CD14-positive monocyte (primary cell): ENCODE measurements around the gene APBA2. TPM values are rescaled to one million over a fixed set of nuclear protein-coding genes. Genes with fewer than 3 reads are reported as not detected.
A peak's percentile ranks its signal among the peaks of the same experiment; 100 is the strongest.

Experiments
- DNase-seq, 3 donors: peaks; one replicate each; pipeline ENCODE4 v3.0.0-alpha.2; 2011 to 2022
- H2AFZ ChIP-seq: 2 replicates; pipeline ENCODE4 v1.6.0; 2012; ENCODE audit warnings: mild to moderate bottlenecking, low read depth, low read length, inconsistent platforms; ENCODE audit not compliant: insufficient read depth, poor library complexity, severe bottlenecking
- H3K27ac ChIP-seq, 2 donors: 1 replicate in 1 of 2; 2 replicates in 1 of 2; pipeline ENCODE4 v1.5.1; 2012 to 2013; ENCODE audit warnings: low read length in 2 of 2, control low read depth in 1 of 2, inconsistent platforms in 1 of 2, low read depth in 1 of 2, mild to moderate bottlenecking in 1 of 2
- H3K27me3 ChIP-seq, 2 donors: one replicate each; pipeline versions ENCODE4 v1.6.0 to v1.6.1; 2011 to 2013; ENCODE audit warnings: low read length in 2 of 2; ENCODE audit not compliant: control insufficient read depth in 2 of 2, insufficient read depth in 2 of 2
- H3K36me3 ChIP-seq, 2 donors: replicated peaks in 1 of 2; 1 replicate in 1 of 2; 2 replicates in 1 of 2; pipeline versions ENCODE4 v1.5.1 to v1.6.1; 2012 to 2013; ENCODE audit warnings: low read length in 2 of 2, control low read depth in 1 of 2, inconsistent platforms in 1 of 2, mild to moderate bottlenecking in 1 of 2; ENCODE audit not compliant: insufficient read depth in 2 of 2, control insufficient read depth in 1 of 2
- H3K4me1 ChIP-seq, 2 donors: 1 replicate in 1 of 2; 2 replicates in 1 of 2; pipeline versions ENCODE4 v1.5.1 to v1.6.1; 2012 to 2013; ENCODE audit warnings: low read length in 2 of 2, control low read depth in 1 of 2, inconsistent platforms in 1 of 2, mild to moderate bottlenecking in 1 of 2, moderate library complexity in 1 of 2; ENCODE audit not compliant: insufficient read depth in 2 of 2, control insufficient read depth in 1 of 2
- H3K4me2 ChIP-seq: replicated peaks from 2 replicates; pipeline ENCODE3; 2012; ENCODE audit warnings: low read length, moderate library complexity, mild to moderate bottlenecking; ENCODE audit not compliant: poor library complexity, severe bottlenecking; ENCODE audit errors: extremely low read depth
- H3K4me3 ChIP-seq, 3 experiments: fragments of 200-600 bp in 1 of 3; sonication (generic) in 1 of 3; replicated peaks in 1 of 3; 1 replicate in 2 of 3; 2 replicates in 1 of 3; pipeline ENCODE4 v1.5.1; 2011 to 2013; ENCODE audit warnings: low read length in 3 of 3, mild to moderate bottlenecking in 3 of 3, control low read depth in 2 of 3, low read depth in 2 of 3, inconsistent platforms in 1 of 3, moderate library complexity in 1 of 3
- H3K79me2 ChIP-seq: 2 replicates; pipeline ENCODE4 v1.6.0; 2012; ENCODE audit warnings: mild to moderate bottlenecking, control low read depth, inconsistent platforms, low read length, moderate library complexity; ENCODE audit not compliant: insufficient read depth
- H3K9ac ChIP-seq: 2 replicates; pipeline ENCODE4 v1.6.0; 2017; ENCODE audit warnings: low read length, mild to moderate bottlenecking; ENCODE audit not compliant: insufficient read depth, poor library complexity, severe bottlenecking
- H3K9me3 ChIP-seq, 2 donors: replicated peaks in 1 of 2; 1 replicate in 1 of 2; 2 replicates in 1 of 2; pipeline versions ENCODE4 v1.5.1 to v1.6.1; 2012 to 2013; ENCODE audit warnings: low read length in 2 of 2, control low read depth in 1 of 2; ENCODE audit not compliant: control insufficient read depth in 1 of 2, insufficient read depth in 1 of 2
- H4K20me1 ChIP-seq: 2 replicates; pipeline ENCODE4 v1.6.0; 2012; ENCODE audit warnings: mild to moderate bottlenecking, low read length, control low read depth, moderate library complexity; ENCODE audit not compliant: insufficient read depth
- H3K27ac Mint-ChIP-seq, 7 donors: one replicate each; pipeline ENCODE4 v1.8.0; 2020; ENCODE audit warnings: mild to moderate bottlenecking in 7 of 7, mixed read lengths in 7 of 7, moderate library complexity in 6 of 7, inconsistent platforms in 2 of 7
- H3K27me3 Mint-ChIP-seq, 3 donors: one replicate each; pipeline ENCODE4 v1.8.0; 2021 to 2022; ENCODE audit warnings: low read depth in 3 of 3, mild to moderate bottlenecking in 3 of 3, mixed read lengths in 3 of 3, moderate library complexity in 3 of 3, inconsistent platforms in 1 of 3
- H3K36me3 Mint-ChIP-seq, 2 donors: one replicate each; pipeline ENCODE4 v1.8.0; 2020; ENCODE audit warnings: mixed read lengths in 2 of 2, inconsistent platforms in 1 of 2, mild to moderate bottlenecking in 1 of 2
- H3K4me1 Mint-ChIP-seq: one replicate; pipeline ENCODE4 v1.8.0; 2020; ENCODE audit warnings: mild to moderate bottlenecking, mixed read lengths
- H3K4me3 Mint-ChIP-seq, 2 donors: one replicate each; pipeline ENCODE4 v1.8.0; 2020; ENCODE audit warnings: mild to moderate bottlenecking in 2 of 2, mixed read lengths in 2 of 2, moderate library complexity in 1 of 2
- H3K9me3 Mint-ChIP-seq, 7 donors: one replicate each; pipeline ENCODE4 v1.8.0; 2020 to 2022; ENCODE audit warnings: mixed read lengths in 7 of 7, mild to moderate bottlenecking in 6 of 7, moderate library complexity in 6 of 7, inconsistent platforms in 2 of 7
- WGBS: methylation state at CpG from one replicate; pipeline ENCODE4 v1.1.5; 2013; ENCODE audit warnings: missing lambda C conversion rate; ENCODE audit not compliant: insufficient coverage; 5-methylcytosine and 5-hydroxymethylcytosine counted together
- intact Hi-C, 2 donors: fragments of 100-400 bp; cut with micrococcal nuclease; formaldehyde crosslinking; loops; one replicate each; pipeline versions ENCODE4 v1.15.0 to v1.15.1; 2023
- polyA plus RNA-seq, 3 donors: library from polyadenylated mRNA; depleted of rRNA in 1 of 3; unstranded in 2 of 3; stranded (reverse) in 1 of 3; fragments of 300-500 nt in 2 of 3; fragments of >200 nt in 1 of 3; fragmentation: Illumina TruSeq in 2 of 3; gene quantifications; 1 replicate in 2 of 3; 2 replicates in 1 of 3; pipeline ENCODE4 v1.2.3, GENCODE V29; 2012 to 2021
- TF ChIP-seq, protein P1 (sequence below): fragments of 200-600 bp; IDR thresholded peaks from one replicate; pipeline ENCODE4 v1.8.0; 2022; ENCODE audit warnings: antibody characterized with exemption, mild to moderate bottlenecking

The APBA2 gene
- polyA plus RNA-seq, 3 donors: 0.30 TPM; not detected in 2

DNA sequence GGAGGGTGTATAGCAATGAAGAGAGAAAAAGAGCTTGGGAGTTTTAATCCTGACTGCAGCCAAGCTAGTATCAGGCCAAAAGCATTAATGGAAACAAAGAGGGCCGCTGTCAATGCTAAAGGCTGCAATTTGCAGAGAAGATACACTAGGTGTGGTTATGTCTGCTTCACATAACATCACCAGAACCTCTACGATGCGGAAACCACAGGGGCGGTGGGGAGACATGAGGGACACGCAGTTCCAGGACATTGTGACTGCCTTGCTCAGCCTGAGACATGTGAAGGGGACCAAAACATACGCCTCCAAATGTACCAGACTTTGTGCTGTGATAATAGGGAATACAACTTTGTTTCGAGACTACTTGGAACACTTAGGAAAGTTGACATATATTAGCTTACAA lies 88.4 kb downstream of the APBA2 start:
- H3K4me3 Mint-ChIP-seq: no peak overlapping the region
- Histone ChIP-seq H3K4me3 (no peak overlapping the region), H3K9me3 (no peaks in the 10 kb centered on the region), H3K27me3 (no peaks in the 10 kb centered on the region), H2AFZ (no peak overlapping the region), H3K4me2 (no peak overlapping the region), H3K4me1 (no peaks in the 10 kb centered on the region), H4K20me1 (no peaks in the 10 kb centered on the region), H3K79me2 (no peaks in the 10 kb centered on the region), H3K27ac (no peak overlapping the region), H3K9ac (no peak overlapping the region), H3K36me3 (no peaks in the 10 kb centered on the region)
- H3K27me3 Mint-ChIP-seq: peaks cover 0 to 6% (median 2%) of the 10 kb centered on the region in 3 donors
- peaks cover 0 to 1% (median 0%) of the 10 kb centered on the region in 7 donors for H3K9me3 Mint-ChIP-seq
- no peak overlapping the region for H3K27ac Mint-ChIP-seq
- H3K36me3 Mint-ChIP-seq: no peaks in the 10 kb centered on the region
- DNase-seq: no peak
- intact Hi-C loops: no loop called here
- TF ChIP-seq, protein P1, sequence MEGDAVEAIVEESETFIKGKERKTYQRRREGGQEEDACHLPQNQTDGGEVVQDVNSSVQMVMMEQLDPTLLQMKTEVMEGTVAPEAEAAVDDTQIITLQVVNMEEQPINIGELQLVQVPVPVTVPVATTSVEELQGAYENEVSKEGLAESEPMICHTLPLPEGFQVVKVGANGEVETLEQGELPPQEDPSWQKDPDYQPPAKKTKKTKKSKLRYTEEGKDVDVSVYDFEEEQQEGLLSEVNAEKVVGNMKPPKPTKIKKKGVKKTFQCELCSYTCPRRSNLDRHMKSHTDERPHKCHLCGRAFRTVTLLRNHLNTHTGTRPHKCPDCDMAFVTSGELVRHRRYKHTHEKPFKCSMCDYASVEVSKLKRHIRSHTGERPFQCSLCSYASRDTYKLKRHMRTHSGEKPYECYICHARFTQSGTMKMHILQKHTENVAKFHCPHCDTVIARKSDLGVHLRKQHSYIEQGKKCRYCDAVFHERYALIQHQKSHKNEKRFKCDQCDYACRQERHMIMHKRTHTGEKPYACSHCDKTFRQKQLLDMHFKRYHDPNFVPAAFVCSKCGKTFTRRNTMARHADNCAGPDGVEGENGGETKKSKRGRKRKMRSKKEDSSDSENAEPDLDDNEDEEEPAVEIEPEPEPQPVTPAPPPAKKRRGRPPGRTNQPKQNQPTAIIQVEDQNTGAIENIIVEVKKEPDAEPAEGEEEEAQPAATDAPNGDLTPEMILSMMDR: no peak
- no peaks in the 10 kb centered on the region for H3K4me1 Mint-ChIP-seq
- WGBS: 100% methylated on average over 3 of the region's 7 CpGs

DNA sequence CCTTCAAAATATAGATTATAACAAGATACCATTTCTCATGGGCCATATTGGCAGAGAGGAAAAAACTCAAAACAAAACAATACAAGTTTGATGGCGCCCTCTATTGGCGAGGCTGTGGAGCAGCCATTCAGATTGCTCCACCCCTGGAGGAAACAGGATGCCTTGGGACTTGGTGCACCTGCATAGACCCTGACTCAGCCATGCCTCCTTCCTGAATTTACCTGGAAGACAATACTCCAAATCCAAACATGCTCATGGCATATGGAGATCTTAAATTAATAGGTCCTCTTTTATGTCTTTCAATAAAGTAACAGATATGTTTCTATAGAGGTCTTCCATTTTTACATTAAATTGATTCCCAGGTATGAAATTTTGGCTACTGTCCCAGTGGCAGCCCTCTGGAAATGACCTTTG lies 90.0 kb downstream of the APBA2 start:
- Mint-ChIP-seq H3K36me3 (no peaks in the 10 kb centered on the region), H3K27ac (no peak overlapping the region), H3K27me3 (peaks cover 0 to 9% (median 7%) of the 10 kb centered on the region in 3 donors), H3K9me3 (peaks cover 0 to 1% (median 0%) of the 10 kb centered on the region in 7 donors), H3K4me1 (no peaks in the 10 kb centered on the region), H3K4me3 (no peak overlapping the region)
- H2AFZ ChIP-seq: no peak overlapping the region
- DNase-seq: peak in 1 of 3 donors; percentile 26
- H3K4me3 ChIP-seq: no peak overlapping the region
- H3K36me3 ChIP-seq: no peaks in the 10 kb centered on the region
- H3K9me3 ChIP-seq: no peaks in the 10 kb centered on the region
- 0% methylated on average over 1 of the region's 2 CpGs for WGBS
- H3K27me3 ChIP-seq: peaks cover 0 to 2% of the 10 kb centered on the region in 2 donors
- no peaks in the 10 kb centered on the region for H4K20me1 ChIP-seq
- no peak overlapping the region for H3K9ac ChIP-seq
- TF ChIP-seq, protein P1: peak; percentile 73
- intact Hi-C loops: no loop called here
- no peaks in the 10 kb centered on the region for H3K4me1 ChIP-seq
- H3K27ac ChIP-seq: no peak overlapping the region
- no peak overlapping the region for H3K4me2 ChIP-seq
- H3K79me2 ChIP-seq: no peaks in the 10 kb centered on the region
